ENCODE results near the gene SRRM3. TPM values are rescaled to one million over a fixed set of nuclear protein-coding genes. Genes with fewer than 3 reads are reported as not detected.
"Not testable (repeated sequence)": the region's sequence is repeated elsewhere in the genome, so short reads cannot be mapped to it uniquely, and the experiment has no call there.

The SRRM3 gene
- polyA plus RNA-seq, 6 donors from 2014 or later: not detected

DNA sequence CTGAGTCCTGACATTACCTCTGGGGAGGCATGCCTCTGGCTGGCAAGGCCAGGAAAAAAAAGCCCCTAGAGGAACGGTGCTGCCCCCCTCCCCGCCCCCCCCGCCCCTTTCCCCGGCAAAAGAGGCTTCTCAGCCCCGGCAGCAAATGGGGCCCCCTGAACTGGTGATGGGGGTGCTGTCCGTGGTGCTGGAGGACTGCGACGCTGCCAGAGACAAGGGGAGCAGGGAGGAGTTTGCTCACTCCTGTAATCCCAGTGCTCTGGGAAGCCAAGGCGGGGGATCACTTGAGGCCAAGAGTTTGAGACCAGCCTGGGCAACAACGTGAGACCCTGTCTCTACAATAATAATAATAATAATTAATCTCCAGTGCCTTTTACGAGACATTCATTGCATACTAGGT is 23.7 kb downstream of the SRRM3 start:
- H3K4me3 Mint-ChIP-seq: no peak overlapping the region
- H3K27ac Mint-ChIP-seq: no peak overlapping the region
- peaks cover 0 to 2% (median 0%) of the 10 kb centered on the region in 3 donors for H3K4me1 Mint-ChIP-seq
- peaks cover 0 to 12% (median 4%) of the 10 kb centered on the region in 7 donors for H3K9me3 Mint-ChIP-seq
- peaks cover 5 to 26% of the 10 kb centered on the region in 2 donors for H3K36me3 Mint-ChIP-seq
- ATAC-seq (ENCODE audit: low read depth in 2 of 2): no peak
- H3K27me3 Mint-ChIP-seq: peaks cover 52 to 61% (median 56%) of the 10 kb centered on the region in 3 donors
- DNase-seq: no peak

DNA sequence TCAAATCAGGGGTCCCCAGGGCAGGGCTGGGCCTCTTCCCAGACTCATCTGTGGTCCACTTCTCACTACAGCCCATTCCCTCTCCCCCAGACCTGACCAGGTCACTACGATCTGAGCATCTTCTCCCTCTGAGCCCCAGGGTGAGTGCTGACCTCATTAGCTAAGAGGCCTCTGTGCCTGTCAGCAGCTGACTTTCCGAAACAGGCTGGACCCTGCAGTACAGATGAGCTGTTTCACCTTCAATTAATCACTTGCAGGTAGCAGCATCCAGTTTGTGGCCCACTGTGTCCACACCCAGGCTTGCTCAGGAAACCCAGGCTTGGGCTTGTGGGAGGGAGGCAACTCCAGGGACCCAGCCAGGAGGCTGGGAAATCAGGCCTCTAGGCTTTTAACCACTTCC is 24.3 kb downstream of the SRRM3 start:
- peaks cover 0 to 12% (median 4%) of the 10 kb centered on the region in 7 donors for H3K9me3 Mint-ChIP-seq
- DNase-seq: no peak
- H3K36me3 Mint-ChIP-seq: peaks cover 5 to 26% of the 10 kb centered on the region in 2 donors
- H3K27me3 Mint-ChIP-seq: peaks cover 55 to 65% (median 60%) of the 10 kb centered on the region in 3 donors
- H3K4me3 Mint-ChIP-seq: no peak overlapping the region
- H3K27ac Mint-ChIP-seq: no peak overlapping the region
- ATAC-seq (ENCODE audit: low read depth in 2 of 2): no peak
- H3K4me1 Mint-ChIP-seq: peaks cover 0 to 2% (median 0%) of the 10 kb centered on the region in 3 donors

DNA sequence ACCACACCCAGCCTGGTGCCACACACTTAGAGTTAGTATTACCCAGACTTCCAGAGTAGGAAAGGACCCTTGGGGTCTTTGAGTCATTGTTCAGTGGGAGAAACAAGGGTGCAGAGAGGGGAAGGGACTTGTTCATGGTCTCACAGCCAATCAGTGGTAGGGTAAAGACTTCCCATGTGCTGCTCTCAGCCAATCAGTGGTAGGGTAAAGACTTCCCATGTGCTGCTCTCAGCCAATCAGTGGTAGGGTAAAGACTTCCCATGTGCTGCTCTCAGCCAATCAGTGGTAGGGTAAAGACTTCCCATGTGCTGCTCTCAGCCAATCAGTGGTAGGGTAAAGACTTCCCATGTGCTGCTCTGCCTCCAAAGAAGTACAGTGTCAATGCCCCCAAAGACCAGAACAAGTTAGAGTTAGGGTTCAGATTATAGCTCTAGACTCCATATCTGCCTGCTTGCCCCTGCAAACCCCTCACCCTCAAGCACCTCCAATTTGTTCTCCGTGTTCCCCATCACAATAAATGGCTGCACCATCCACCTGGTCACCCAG is 25.3 kb downstream of the SRRM3 start:
- H3K4me1 Mint-ChIP-seq; H3K4me3 Mint-ChIP-seq; DNase-seq; ATAC-seq (ENCODE audit: low read depth in 2 of 2); H3K27ac Mint-ChIP-seq: not testable (repeated sequence)
- H3K9me3 Mint-ChIP-seq: peaks cover 0 to 11% (median 4%) of the 10 kb centered on the region in 7 donors
- H3K27me3 Mint-ChIP-seq: peaks cover 55 to 67% (median 62%) of the 10 kb centered on the region in 3 donors
- H3K36me3 Mint-ChIP-seq: peaks cover 5 to 20% of the 10 kb centered on the region in 2 donors

DNA sequence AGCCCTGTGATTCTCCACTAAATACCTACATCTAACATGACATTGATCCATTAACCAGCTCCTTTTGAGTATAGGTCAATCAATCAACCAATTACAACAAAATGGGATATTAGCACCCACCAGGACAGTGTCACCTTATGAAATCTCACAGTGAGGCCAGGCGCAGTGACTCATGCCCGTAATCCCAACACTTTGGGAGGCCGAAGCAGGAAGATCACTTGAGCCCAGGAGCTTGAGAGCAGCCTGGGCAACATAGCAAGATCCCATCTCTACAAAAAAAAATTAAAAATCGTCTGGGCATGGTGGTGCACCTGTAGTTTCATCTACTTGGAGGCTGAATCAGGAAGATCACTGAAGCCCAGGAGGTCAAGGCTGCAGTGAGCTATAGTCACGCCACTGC is 28.5 kb downstream of the SRRM3 start:
- DNase-seq: no peak
- Mint-ChIP-seq H3K27ac (no peak overlapping the region), H3K9me3 (peaks cover 0 to 11% (median 6%) of the 10 kb centered on the region in 7 donors), H3K27me3 (peaks cover 60 to 83% (median 77%) of the 10 kb centered on the region in 3 donors), H3K4me3 (no peak overlapping the region), H3K36me3 (peaks cover 0 to 23% of the 10 kb centered on the region in 2 donors), H3K4me1 (peaks cover 10 to 13% (median 11%) of the 10 kb centered on the region in 3 donors)
- ATAC-seq (ENCODE audit: low read depth in 2 of 2): no peak

DNA sequence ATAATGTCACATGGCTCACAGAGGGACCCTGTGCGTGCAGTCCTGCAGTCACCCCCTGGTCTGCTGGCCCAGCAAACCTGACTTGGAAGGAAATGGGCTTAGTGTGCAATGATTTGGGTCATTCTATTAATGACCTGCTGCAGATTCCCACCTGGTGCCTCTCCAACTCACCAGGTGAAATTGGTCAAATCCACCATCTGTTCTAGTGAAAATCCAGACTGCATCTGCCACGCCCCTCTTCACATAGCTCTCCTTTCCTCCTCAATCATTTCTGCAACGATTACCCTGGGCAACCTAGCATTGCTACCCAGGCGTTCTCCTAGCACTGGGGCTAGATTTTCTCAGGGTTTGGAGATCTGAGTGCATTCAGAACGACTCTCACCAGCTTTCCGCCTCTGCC is 29.4 kb downstream of the SRRM3 start:
- DNase-seq: no peak
- Mint-ChIP-seq H3K27me3 (peaks cover 56 to 79% (median 76%) of the 10 kb centered on the region in 3 donors), H3K9me3 (peaks cover 0 to 10% (median 6%) of the 10 kb centered on the region in 7 donors), H3K4me1 (peaks cover 11 to 13% (median 13%) of the 10 kb centered on the region in 3 donors), H3K27ac (no peak overlapping the region), H3K4me3 (no peak overlapping the region), H3K36me3 (peaks cover 0 to 18% of the 10 kb centered on the region in 2 donors)
- no peak for ATAC-seq (ENCODE audit: low read depth in 2 of 2)

DNA sequence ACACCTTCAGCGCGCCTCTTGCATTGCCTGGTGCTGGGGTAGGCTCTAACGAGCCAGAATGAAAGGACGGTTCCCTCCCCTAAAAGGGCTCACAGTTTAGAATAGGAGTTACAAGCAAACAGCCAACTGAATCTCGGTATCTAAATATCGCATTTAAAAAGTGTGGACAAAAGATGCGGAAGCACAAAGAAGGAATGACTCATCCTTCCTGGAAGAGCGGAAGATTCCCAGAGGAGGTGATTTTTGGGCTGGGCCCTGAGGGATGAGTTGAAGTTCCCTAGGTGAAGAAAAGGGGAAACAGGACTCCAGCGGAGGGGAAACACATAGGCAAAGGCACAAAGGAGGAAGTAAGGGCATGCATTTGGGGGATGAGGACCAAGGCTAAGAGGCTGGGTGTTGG is 29.9 kb downstream of the SRRM3 start:
- Mint-ChIP-seq H3K27ac (peak overlapping the region in 1 of 6 donors; percentile 76), H3K27me3 (peaks cover 55 to 79% (median 79%) of the 10 kb centered on the region in 3 donors), H3K4me1 (peaks cover 11 to 13% (median 13%) of the 10 kb centered on the region in 3 donors), H3K9me3 (peaks cover 0 to 10% (median 6%) of the 10 kb centered on the region in 7 donors), H3K36me3 (peaks cover 0 to 16% of the 10 kb centered on the region in 2 donors), H3K4me3 (no peak overlapping the region)
- ATAC-seq (ENCODE audit: low read depth in 2 of 2) (no peak), DNase-seq (no peak)

DNA sequence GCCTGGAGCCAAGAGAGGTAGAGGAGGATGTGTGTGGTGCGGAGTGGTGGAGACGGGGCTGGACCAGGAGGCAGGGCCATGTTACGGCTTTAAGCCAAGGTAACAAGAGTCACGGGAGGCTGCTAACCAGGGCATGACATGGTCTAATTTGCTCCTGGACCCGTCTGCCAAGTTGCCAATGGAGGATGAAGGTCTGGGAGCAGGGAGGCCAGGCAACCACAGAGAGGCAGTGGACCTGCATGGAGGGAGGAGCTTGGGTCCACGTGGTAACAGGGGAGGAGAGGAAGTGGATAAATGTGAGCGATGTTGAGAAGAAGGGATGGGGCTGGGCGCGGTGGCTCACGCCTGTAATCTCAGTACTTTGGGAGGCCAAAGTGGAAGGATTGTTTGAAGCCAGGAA is 31.0 kb downstream of the SRRM3 start:
- Mint-ChIP-seq H3K4me3 (peak overlapping the region in 1 of 8 donors; percentile 34), H3K36me3 (peaks cover 0 to 11% of the 10 kb centered on the region in 2 donors), H3K9me3 (peaks cover 0 to 9% (median 3%) of the 10 kb centered on the region in 7 donors), H3K4me1 (peaks cover 11 to 15% (median 13%) of the 10 kb centered on the region in 3 donors), H3K27ac (peak overlapping the region in 1 of 6 donors; percentile 82), H3K27me3 (peaks cover 48 to 80% (median 79%) of the 10 kb centered on the region in 3 donors)
- no peak for DNase-seq
- ATAC-seq (ENCODE audit: low read depth in 2 of 2): no peak

DNA sequence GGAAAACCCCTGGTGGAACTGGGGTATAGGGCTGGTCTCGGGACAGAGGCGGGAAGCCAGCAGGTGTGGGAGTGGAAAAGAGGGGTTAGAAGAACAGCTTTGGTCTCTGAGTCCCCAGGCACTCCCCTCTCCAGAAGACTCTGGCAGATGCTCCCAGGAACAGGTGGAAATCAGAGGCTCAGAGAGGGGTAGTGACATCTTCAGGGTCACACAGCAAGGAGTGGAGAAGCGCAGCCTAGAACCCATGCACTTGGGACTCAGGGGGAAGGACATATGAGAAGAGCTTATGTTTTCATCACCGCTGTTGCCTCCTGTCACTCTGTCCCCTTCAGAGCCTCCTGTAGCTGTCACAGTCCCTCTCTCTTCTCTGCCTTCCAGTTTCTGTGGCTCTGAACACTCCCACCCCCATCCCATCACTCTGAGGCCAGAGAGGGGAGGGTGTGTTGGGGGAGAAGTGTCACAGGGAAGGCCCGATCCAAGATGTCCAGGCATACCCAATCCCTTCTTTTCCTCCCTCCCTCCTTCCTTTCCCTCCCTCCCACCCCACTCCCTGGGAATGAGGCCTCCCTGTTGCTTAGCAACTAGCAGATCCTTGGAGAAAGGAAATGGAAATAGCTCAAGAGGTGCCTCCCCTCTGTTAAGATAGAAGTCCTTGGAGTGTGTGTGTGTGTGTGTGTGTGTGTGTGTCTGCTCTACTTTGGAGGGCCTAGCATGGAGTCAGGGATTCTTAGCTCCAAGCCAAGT is 32.0 kb downstream of the SRRM3 start:
- no peak for ATAC-seq (ENCODE audit: low read depth in 2 of 2)
- Mint-ChIP-seq H3K36me3 (peaks cover 0 to 11% of the 10 kb centered on the region in 2 donors), H3K27me3 (peaks cover 57 to 90% (median 89%) of the 10 kb centered on the region in 3 donors), H3K9me3 (peaks cover 0 to 9% (median 3%) of the 10 kb centered on the region in 7 donors), H3K27ac (peak overlapping the region in 1 of 6 donors; percentile 72), H3K4me3 (peak overlapping the region in 5 of 8 donors; percentile 21 to 83 (median 28)), H3K4me1 (peaks cover 11 to 17% (median 13%) of the 10 kb centered on the region in 3 donors)
- no peak for DNase-seq

DNA sequence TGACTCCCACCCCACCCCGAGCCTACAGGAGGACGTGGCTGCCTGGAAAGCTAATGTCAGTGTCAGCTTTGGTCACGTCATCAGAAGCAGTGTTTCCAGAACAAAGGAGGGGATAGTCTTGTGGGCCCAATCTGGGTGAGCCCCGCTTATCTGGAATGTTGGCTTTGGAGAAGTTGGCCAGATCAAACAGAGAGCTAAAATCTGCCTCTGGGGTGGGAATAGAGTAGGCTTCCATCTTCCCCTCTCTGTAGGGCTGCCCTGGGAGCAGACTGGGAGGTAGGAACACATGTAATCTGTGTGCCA is 32.5 kb downstream of the SRRM3 start:
- H3K36me3 Mint-ChIP-seq: peaks cover 0 to 11% of the 10 kb centered on the region in 2 donors
- peak overlapping the region in 4 of 8 donors; percentile 41 to 83 (median 71) for H3K4me3 Mint-ChIP-seq
- H3K27ac Mint-ChIP-seq: no peak overlapping the region
- DNase-seq: no peak
- peaks cover 11 to 17% (median 13%) of the 10 kb centered on the region in 3 donors for H3K4me1 Mint-ChIP-seq
- ATAC-seq (ENCODE audit: low read depth in 2 of 2): no peak
- H3K9me3 Mint-ChIP-seq: peaks cover 0 to 9% (median 3%) of the 10 kb centered on the region in 7 donors
- peaks cover 56 to 90% (median 89%) of the 10 kb centered on the region in 3 donors for H3K27me3 Mint-ChIP-seq

DNA sequence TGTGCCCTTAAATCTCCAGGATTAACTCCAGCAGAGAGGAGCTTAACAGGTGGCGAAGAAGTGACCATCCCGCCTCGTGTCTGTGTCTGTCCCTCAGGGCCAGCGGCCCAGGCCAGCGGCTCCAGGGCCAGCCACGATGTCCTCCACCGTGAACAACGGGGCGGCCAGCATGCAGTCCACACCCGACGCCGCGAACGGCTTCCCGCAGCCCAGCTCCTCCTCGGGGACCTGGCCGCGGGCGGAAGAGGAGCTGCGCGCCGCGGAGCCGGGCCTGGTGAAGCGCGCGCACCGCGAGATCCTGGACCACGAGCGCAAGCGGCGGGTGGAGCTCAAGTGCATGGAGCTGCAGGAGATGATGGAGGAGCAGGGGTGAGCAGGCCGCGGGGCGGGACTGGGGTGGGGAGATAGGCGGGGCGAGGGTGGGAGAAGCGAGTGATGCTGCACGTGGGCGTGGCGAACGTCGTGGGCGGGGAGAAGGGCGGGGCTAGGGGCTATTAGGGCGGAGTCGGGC is 33.3 kb downstream of the SRRM3 start:
- Mint-ChIP-seq H3K27me3 (peaks cover 50 to 82% (median 81%) of the 10 kb centered on the region in 3 donors), H3K4me1 (peaks cover 11 to 17% (median 13%) of the 10 kb centered on the region in 3 donors)

DNA sequence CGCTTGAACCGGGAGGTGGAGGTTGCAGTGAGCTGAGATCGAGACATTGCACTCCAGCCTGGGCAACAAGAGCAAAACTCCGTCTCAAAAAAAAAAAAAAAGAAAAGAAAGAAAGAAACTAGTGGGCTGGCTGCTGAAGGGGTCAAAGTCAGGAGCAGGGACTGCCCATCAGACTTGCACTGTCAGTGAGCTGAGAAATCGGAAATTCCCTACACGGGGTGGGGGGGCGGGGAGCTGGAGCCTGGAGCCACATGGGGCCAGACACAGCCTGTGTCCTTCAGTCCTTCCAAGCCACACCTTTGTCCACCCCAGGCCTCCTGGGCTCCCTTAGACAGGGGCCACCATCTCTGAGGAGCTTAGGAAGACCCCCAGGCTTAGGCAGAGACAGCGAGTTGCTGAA is 34.5 kb downstream of the SRRM3 start:
- Mint-ChIP-seq H3K27me3 (peaks cover 43 to 71% (median 69%) of the 10 kb centered on the region in 3 donors), H3K27ac (no peak overlapping the region), H3K4me3 (peak overlapping the region in 1 of 8 donors; percentile 22), H3K36me3 (peaks cover 0 to 11% of the 10 kb centered on the region in 2 donors), H3K4me1 (peaks cover 11 to 17% (median 13%) of the 10 kb centered on the region in 3 donors), H3K9me3 (peaks cover 0 to 9% (median 2%) of the 10 kb centered on the region in 7 donors)
- ATAC-seq (ENCODE audit: low read depth in 2 of 2) (no peak), DNase-seq (no peak)

More for the DNA sequence above, 33.3 kb downstream of the SRRM3 start:
- Mint-ChIP-seq H3K27ac (no peak overlapping the region), H3K36me3 (peaks cover 0 to 11% of the 10 kb centered on the region in 2 donors), H3K9me3 (peaks cover 0 to 9% (median 3%) of the 10 kb centered on the region in 7 donors), H3K4me3 (peak overlapping the region in 7 of 8 donors; percentile 56 to 92 (median 80))
- ATAC-seq (ENCODE audit: low read depth in 2 of 2) (peak; percentile 78 to 81), DNase-seq (peak; percentile 30)

DNA sequence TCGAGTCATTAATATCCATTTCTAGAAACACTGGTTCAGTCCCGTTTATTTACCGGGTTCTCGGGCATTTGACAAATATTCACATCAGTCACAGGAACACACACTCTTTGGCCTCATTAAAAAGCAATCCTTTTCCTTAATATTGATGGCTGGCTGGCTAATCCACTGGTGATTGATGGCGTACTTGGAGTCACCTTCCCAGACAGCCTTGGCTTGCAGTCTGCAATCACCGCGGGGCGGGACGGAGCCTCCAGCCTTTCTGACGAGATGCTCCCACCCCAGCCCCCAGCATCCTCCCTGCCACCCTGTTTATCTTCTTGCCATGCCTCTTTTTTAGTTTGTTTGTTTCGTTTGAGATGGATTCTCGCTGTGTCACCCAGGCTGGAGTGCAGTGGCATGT is 36.6 kb downstream of the SRRM3 start:
- Mint-ChIP-seq H3K36me3 (no peaks in the 10 kb centered on the region), H3K27ac (peak overlapping the region in 2 of 6 donors; percentile 19 to 37), H3K4me1 (peaks cover 11 to 14% (median 12%) of the 10 kb centered on the region in 3 donors), H3K9me3 (peaks cover 0 to 4% (median 0%) of the 10 kb centered on the region in 7 donors), H3K4me3 (peak overlapping the region in 1 of 8 donors; percentile 70), H3K27me3 (peaks cover 24 to 56% (median 51%) of the 10 kb centered on the region in 3 donors)
- DNase-seq: no peak
- ATAC-seq (ENCODE audit: low read depth in 2 of 2): no peak

DNA sequence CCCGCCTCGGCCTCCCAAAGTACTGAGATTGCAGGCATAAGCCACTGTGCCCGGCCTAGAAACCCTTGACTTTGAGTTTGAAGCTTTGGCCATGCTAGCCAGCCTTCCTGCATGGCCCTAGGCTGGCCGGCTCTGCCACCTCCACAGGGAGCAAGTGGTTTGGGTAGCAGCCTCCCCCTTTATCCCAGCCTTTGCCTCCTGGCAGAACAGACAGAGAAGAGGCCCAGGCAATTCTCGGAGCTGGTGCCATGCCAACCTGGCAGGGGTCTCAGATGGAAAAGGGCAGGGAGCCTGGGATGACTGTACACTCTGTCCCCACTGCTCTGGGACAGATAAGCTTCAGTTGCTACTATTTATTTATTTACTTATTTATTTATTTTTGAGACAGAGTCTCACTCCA is 39.4 kb downstream of the SRRM3 start:
- H3K4me1 Mint-ChIP-seq: peaks cover 0 to 4% (median 0%) of the 10 kb centered on the region in 3 donors
- peaks cover 0 to 4% (median 0%) of the 10 kb centered on the region in 7 donors for H3K9me3 Mint-ChIP-seq
- no peak overlapping the region for H3K4me3 Mint-ChIP-seq
- H3K27ac Mint-ChIP-seq: no peak overlapping the region
- H3K36me3 Mint-ChIP-seq: no peaks in the 10 kb centered on the region
- no peak for DNase-seq
- no peak for ATAC-seq (ENCODE audit: low read depth in 2 of 2)
- peaks cover 19 to 49% (median 41%) of the 10 kb centered on the region in 3 donors for H3K27me3 Mint-ChIP-seq

All from naive B cell (primary cell).